ENCODE measurements around the gene GRHL1.

- no peak for TF ChIP-seq EZH2 (IDR thresholded peaks at IDR 0.05)
- no peak for TF ChIP-seq POLR2AphosphoS5 (IDR thresholded peaks at IDR 0.05; ENCODE audit: borderline replicate concordance, low read depth, low read length)
Observed at GRCh38 chr2:9991221-9991620, 39.7 kb downstream of the GRHL1 start.
